Activated T-helper 1 cell treated with Interleukin-2 at 50 U/mL for 16 hours (primary cell): ENCODE data around the gene U2AF2.

ENCODE experiments used
- DNase-seq: peaks from one replicate; pipeline ENCODE4 v3.0.0-alpha.2; 2020; ENCODE audit warnings: low read depth

U2AF2 gene

GRCh38 chr19:55675661-55676354, 21.0 kb downstream of the U2AF2 start:
- DNase-seq, result no peak

GRCh38 chr19:55676383-55676782, 21.5 kb downstream of the U2AF2 start:
- DNase-seq, result no peak

- no peak for DNase-seq
These were observed 22.2 kb downstream of the U2AF2 start for GRCh38 chr19:55676889-55677505.

- no peak for DNase-seq
These were observed 22.8 kb downstream of the U2AF2 start for GRCh38 chr19:55677572-55678028.

DNA sequence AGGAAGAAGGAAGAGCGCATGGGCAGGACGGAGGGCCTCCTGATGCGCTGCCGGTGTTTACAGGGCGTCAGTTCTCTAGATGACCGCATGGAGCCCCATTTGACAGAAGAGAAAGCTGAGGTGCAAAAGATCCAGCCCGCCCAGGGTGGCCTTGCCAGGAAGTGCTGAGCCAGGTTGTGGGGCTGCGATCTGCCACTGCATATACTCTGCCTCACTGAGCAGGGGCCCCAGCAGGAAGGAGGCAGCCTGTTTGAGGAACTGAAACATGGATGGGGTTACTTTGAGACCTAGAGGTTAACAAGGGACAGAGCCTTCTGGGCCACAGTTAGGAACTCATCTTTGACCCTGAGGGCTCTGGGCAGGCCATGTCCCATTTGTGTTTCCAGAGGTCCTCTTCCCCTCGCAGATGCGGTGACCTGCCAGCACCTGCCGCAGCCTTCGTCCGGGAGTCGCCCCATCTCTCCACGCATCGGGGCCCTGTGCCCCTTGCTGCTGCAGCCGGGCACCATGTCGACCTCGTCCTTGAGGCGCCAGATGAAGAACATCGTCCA, 23.4 kb downstream of the U2AF2 start:
- no peak for DNase-seq

GRCh38 chr19:55679343-55680257, 24.8 kb downstream of the U2AF2 start:
- no peak for DNase-seq

DNA sequence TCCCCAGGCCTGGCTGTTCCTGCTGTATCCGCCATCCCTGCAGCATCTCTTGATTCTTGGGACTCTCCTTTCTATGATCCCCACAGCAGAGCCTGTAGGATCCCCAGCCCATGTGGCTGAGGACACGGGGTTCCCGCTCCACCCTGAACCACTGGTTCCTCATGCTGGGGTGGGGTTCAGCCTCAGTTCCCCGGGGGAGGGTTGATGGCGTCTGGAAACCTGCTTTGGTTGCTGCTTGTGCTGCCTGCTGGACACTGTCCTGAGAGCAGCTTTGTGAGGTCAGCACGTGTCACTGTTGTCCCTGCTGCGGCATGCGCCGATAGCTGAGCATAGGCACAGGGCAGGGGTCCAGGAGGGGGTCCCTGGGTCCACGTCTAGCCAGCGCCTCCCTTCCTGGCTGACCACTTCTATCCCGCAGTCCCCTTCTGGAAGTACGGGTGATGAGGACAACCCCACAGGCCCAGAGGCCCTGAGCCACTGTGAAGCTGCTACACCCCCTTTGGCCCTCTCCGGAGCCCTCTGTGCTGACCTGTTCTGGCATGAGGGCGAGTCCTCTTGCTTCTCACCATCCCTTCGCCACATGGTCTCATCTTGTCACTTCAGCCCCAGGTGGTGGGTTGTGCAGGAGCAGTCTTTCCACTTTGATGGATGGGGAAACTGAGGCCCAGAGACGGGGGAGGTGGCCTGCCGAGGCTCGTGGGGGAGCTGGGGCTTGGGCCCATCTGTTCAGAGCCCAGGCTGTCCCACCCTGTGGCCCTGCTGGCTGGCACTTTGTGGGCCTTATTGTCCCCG, 25.7 kb downstream of the U2AF2 start:
- DNase-seq, result no peak

DNA sequence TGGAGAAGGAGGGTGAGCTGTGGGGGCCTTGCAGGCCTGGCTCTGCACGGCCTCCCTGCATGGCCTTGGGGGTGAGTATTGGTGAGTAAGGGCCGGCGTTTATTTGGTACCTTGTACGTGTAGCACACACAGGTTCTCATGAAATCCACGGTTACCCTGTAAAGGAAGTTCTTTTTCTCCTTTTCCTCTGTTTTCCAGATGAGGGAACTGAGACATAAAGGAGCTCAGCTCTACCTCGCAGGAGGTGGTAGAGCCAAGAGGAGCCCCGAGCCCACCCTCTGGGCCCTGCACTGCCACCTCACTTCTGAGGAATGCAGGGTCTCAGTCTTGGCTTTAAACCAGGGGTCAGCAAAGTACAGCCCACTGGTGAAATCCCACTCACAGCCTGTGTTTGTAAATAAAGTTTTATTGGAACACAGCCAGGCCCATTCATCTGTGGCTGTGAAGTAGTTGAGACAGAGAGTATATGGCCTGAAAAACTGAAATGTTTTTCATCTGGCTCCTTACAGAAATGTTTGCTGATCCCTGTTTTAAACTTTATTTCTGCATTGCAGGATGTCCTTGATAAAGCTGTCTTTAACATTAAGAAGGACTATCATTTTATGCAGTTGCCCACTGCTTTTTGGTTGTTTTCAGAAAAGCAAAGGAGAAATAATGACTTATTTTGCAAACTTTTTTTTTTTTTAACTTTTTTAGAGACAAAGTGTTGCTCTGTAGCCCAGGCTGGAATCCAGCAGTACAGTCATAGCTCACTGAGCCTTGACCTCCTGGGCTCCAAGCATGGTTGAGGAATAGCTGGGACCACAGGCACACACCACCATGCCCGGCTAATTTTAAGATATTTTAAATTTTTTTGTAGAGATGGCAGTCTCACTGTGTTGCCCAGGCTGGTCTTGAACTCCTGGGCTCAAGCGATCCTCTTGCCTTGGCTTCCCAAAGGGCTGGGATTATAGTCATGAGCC, 26.6 kb downstream of the U2AF2 start:
- no peak for DNase-seq

DNA sequence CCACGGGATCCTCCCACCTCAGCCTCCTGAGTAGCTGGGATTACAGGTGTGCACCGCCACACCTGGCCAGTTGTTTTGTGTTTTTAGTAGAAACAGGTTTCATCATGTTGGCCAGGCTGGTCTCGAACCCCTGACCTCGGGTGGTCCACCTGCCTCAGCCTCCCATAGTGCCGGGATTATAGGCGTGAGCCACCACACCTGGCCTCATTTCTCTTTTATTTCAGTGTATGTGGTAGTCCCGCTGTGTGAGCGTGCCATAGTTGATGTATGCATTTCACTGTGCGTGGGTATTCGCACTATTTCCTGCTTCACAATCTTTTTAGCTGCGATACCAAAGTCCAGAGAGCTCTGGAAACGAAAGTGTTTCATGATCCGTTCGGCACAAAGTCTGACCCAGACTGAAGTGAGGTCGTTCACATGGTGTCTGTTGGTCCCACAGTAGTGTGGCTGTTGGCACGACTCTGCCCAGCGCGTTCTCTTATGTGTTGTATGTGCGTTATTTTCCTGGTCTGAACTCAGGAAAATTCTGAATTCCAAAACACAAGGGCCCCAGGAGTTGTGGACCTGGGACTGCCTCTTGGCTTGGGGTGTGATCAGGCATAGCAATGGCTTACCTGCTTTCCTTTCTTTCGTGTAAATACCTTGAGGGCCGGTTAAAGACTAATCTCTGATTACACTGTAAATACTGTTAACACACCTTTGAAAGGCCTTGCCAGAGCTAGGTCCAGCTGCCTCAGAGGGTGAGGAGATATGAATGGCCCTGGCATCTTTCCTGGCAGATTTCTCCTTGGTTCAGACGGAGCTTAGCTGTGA, 28.8 kb downstream of the U2AF2 start:
- DNase-seq, result no peak

- DNase-seq, result no peak
These were observed 30.3 kb downstream of the U2AF2 start for GRCh38 chr19:55684946-55685681.

GRCh38 chr19:55685776-55686175, 30.9 kb downstream of the U2AF2 start:
- no peak for DNase-seq

GRCh38 chr19:55686311-55687050, 31.6 kb downstream of the U2AF2 start:
- no peak for DNase-seq

GRCh38 chr19:55687281-55688201, 32.7 kb downstream of the U2AF2 start:
- DNase-seq, result no peak

- no peak for DNase-seq
These were observed 33.8 kb downstream of the U2AF2 start for GRCh38 chr19:55688422-55689218.

DNA sequence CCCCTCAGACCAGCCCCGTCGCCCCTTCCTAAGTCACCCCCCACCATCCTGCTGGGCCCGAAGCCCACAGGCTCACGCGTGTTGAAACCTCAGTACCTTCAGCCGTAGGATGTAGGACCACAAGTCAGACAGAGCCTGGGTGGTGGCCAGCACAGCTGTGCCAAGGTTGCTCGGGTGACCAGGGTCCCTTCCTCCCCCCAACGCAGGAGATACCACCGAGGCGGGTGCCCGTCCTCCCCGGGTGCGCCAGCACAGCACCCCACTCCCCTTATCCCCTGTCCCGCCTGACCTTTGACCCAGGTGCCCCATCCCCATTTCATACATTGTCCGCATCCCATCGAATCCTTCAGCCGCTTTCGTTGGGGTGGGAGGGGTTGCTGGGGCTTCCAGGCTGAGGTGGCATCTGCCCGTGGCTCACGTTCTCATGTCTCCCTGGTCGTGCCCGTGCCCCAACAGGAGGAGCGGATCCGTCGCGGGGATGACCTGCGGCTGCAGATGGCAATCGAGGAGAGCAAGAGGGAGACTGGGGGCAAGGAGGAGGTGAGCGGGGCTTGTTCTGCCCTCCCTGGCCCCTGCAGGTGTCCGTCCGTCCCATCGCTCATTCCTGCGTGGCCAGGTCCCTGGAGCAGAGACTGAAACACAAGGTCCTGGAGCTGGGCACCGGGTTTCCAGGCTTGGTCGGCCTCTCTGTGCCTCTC, 34.7 kb downstream of the U2AF2 start:
- DNase-seq, result no peak
